ENCODE measurements around the gene ALAD.
"Not testable (repeated sequence)": the region's sequence is repeated elsewhere in the genome, so short reads cannot be mapped to it uniquely, and the experiment has no call there.

The ALAD gene

DNA sequence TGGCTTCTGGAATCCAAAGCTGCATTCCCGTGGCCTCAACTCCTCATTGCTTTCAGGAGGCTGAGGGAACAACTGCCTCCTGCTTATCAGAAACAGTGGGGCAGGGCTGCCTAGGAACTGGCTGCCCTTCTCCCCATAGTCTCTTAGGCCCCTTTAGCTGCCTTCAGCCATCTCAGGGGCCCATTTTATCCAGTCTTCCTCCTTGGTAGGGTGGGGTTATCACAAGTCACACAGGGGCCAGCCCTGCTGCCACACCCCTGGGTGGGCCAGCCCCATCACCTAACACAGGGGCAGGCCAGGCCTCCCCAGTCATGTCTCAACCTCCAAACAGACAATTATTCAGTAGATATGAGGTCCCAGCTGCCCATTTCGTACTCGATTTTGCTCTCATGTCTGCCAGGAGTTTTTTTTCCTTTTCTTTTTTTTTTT, 3.9 kb downstream of the ALAD start:
- DNase-seq = no peak

DNA sequence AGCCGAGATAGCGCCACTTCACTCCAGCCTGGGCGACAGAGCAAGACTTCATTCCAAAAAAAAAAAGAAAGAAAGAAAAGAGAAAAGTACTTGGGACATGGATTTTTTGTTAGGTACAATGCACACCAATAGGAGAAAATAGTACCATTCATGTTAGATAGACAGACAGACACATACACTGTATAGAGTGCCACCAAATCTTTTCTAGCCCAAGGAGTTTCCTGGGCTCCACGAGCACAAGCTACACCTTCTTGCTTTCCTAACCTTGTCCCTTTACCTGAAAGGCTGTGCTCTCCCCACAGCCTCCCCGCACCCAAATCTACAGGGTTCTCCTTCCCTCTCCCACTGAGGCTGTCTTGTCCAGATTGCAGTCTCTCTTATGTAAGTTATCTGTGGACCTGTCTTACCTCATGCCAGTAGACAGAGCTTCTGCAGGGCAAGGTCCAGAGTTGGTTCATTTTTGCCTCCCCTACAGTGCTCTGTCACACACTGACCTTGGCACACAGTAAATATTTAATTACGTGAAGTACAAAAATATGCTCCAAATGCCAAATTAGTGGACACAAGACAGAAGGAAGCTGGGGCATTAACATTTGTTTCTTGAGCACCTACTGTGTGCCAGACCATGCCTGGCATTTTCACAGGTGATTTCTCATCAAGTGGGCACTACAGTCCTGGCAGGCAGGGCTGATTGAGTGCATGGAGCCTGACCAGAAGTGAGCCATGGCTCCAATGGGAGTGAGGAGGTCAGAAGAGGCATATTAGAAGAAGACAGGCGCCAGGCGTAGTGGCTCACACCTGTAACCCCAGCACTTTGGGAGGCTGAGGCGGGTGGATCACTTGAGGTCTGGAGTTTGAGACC, 5.9 kb downstream of the ALAD start:
- DNase-seq = no peak

DNA sequence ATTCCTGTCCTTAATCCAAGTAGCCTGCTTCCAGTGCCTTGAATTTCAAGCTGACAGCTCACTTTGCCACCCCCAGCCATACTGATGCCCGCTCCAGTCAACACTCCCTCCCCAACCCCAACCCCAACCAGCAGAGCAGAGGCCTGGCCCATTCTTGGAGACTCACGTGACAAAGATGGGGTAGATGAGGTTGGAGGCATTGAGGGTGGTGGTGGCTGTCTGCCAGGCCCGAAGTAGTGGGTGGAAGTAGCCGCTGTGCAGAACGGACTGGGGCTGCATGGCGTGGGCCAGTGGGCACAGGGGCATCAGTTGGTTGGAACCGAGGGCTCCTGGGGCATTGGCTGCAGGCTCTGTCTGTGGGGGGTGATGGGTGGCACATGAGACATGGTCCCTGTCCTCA, 7.8 kb downstream of the ALAD start:
- no peak for DNase-seq

DNA sequence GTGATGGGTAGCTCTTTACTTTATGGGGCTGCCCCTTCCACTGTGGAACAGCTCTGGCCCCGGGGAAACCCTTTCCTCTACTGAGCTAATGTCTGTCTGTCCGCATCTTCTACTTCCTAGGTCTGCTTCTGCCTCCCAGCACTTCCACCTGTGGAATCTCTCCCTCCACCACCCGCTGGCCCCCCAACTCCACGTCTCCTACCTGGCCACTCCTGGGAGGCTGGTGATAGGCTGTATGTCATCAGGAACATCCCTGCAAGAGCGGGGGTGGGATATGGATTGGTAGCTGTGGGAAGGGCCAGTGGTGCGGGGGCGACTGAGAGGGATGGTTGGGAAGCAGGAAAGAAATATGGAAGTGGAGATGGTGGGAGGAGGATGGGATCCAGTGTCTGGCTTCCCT, 9.2 kb downstream of the ALAD start:
- DNase-seq = no peak

DNA sequence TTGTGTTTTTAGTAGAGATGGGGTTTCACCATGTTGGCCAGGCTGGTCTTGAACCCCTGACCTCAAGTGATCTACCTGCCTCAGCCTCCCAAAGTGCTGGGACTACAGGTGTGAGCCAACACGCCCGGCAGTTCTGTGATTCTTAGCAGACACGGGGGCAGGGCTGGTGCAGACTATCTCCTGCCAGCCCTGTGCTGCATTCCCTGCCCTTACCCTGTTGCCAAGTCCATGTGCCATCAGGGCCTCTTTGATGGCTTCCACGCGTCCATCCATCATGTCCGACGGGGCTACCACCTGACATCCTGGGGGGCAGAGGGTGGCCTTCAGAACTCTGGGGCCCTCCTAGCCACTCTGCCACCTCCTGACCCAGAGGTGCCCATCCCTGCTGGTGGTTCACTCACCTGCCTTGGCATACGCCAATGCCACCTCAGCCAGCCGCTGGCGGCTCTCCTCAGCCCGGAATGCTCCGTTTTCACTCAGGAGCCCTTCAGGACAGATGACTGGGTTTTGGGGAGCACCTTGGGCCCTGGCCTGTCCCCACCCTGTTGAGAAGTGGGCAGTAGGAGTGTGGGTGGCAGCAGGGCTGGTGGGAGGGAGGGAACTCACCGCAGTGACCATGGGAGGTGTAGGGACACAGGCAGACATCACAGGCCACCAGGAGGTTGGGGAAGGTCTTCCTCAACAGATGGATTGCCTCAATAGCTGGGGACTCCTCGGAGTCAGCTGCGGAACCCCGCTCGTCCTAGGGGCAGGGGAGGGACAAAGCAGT, 10.7 kb downstream of the ALAD start:
- DNase-seq = no peak

DNA sequence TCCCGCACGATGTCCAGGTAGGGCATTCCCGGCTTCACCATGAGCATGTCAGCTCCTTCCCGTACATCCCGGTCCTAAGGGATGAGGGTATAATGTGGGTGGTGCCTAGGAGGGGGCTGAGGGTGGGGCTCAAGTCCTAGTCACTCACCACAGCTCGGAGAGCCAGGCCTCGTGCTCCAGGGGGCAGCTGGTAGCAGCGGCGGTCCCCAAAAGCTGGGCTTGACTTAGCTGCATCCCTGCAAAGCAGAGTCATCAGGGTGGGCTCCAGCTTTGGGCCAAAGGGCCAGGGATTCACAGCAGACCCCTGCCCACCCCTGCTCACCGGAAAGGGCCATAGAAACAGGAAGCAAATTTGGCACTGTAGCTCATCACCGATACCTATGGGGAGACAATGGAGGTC, 11.6 kb downstream of the ALAD start:
- no peak for DNase-seq

DNA sequence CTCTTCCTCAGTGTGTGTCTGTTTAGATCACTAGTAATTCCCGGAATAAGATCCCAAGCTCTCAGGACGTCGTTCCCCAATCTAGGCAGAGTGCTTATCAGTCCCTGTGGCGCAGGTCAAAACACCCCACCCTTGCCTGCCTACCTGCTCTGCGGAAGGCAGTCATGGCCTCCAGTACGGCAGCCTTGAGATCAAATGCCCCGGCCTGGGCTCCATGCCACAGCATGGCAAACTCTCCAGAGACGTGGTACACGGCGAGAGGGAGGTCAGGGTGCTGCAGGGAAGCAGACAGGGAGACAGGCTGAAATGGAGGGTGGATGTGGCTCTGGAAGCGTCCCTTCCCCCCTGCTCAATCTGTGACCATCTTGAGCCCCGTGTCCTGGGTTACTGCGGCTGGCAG, 12.3 kb downstream of the ALAD start:
- DNase-seq = no peak

DNA sequence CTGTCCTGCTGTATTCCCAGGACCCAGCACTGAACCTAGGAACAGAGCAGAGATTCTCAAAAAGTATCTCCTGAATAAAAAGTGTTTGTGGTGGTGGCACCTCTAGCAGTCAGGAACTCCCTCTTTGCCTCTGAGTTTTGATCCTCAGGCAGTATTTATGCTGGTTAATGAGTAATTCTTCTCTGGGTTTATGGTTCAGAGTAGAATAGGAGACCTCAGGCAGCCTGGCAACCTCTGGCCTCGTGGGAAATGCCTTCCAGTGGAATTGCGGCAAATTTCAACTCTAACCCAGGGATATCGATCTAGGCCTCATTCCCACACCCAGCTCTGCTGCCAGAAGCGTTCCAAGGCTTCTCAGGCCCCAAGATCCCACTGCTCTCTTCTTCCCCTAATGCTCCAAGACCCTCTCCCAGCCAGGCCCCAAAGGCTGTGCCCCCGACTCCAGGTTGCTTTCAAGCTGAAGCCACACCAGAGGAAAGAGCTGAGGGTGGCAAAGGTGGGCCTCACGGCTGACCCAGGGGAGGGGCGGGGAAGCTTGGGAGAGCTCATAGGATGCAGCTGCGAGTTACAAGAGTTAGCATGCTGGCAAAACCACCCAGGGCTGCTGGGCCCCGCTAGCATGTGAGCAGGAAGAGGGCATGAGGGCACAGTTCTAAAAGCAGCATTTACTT, 13.4 kb downstream of the ALAD start:
- no peak for DNase-seq

DNA sequence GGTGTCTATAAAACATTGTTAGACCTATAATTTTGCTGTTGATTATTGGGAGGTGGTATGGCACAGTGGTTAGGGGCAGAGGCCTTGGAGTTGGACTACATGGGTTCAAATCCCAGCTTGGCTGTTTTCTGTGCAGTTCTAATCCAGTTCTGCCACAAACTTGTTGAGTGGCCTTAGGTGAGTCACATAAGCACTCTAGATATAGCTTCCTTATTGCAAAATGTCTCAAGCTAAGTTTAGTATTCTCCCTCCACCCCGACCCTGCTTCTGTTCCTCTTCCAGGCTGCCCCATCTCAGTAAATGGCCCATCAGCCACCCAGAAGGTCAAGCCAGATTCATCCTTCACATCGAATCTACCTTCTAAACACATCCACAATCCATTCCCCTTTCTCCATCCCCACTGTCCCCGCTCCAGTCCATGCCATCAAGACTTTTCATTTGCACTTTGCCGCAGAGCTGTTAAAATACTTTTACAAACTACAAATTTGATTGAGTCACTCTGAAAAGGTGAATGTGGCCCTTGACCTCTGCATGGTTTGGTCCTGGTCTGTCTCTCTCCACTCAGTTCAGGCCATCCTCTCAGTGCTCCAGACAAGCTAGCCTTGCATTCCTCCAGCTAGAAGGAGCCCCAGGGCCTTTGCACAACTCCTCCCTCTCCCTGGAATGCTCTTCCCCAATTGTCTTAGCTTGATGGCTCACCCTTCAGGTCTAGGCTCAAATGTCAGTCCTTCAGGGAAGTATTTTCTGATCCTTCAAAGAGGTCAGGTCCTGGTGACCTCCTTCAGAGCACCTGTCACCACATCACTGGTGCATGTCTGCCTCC, 14.3 kb downstream of the ALAD start:
- no peak for DNase-seq

DNA sequence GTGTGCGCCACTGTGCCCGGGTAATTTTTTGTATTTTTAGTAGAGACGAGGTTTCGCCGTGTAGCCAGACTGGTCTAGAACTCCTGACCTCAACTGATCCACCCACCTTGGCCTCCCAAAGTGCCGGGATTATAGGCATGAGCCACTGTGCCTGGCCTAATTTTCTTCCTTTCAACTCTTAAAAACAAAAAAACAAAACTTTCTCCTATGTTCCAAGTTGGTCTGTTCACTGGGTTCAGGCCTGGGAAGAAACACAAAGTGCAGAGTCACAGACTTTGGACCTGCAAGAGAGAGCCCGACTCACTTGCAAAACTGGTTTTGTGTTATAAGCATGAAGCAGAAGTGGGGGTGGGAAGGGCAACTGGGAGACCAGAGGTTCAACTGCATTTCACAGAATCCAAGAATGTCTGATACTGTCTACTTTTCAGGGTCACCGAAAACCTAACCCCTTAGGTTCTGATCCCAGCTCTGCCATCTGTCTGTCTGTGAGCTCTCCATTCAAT, 19.1 kb downstream of the ALAD start:
- no peak for DNase-seq

DNA sequence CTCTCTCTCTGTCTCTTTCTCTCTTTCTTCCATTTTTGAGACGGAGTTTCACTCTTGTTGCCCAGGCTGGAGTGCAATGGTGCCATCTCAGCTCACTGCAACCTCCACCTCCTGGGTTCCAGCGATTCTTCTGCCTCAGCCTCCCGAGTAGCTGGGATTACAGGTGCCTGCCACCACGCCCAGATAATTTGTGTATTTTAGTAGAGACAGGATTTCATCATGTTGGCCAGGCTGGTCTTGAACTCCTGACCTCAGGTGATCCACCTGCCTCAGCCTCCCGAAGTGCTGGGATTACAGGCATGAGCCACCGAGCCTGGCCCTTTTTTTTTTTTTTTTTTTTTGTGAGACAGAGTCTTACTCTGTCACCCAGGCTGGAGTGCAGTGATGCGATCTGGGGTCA, 19.6 kb downstream of the ALAD start:
- DNase-seq = not testable (repeated sequence)

DNA sequence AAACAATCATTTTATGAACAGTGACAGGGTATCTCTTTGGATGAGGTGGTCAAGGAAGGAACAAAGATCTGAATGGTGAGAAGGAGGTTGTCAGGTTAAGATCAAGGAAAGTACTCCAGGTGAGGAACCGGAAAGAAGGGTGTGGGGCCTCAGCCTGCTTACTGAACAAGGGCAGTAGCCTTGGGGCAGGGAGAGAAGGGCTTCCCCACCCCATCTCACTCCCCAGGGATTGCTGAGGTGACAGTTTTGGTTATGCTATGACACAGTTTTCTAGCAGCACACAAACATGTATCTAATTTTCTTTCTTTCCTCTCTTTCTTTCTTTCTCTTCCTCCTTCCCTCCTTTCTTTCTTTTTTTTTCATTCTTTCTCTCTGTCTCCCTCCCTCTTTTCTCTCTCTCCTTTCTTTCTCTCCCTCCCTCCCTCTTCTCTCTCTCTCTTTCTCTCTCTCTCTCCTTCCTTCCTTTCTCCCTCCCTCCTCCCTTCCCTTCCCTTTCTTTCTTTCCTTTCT, 20.2 kb downstream of the ALAD start:
- no peak for DNase-seq

DNA sequence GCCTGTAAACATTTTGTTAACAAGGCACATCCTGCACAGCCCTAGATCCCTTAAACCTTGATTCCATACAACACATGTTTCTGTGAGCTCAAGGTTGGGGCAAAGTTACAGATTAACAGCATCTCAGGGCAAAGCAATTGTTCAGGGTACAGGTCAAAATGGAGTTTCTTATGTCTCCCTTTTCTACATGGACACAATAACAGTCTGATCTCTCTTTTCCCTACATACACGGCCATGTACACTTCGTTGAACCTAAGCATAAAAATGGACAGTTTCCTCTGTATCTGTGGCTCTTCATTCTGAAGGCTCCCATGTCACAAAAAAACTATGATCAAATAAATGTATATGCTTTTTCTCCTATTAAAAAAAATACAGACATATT, 21.3 kb downstream of the ALAD start:
- DNase-seq = not testable (repeated sequence)

DNA sequence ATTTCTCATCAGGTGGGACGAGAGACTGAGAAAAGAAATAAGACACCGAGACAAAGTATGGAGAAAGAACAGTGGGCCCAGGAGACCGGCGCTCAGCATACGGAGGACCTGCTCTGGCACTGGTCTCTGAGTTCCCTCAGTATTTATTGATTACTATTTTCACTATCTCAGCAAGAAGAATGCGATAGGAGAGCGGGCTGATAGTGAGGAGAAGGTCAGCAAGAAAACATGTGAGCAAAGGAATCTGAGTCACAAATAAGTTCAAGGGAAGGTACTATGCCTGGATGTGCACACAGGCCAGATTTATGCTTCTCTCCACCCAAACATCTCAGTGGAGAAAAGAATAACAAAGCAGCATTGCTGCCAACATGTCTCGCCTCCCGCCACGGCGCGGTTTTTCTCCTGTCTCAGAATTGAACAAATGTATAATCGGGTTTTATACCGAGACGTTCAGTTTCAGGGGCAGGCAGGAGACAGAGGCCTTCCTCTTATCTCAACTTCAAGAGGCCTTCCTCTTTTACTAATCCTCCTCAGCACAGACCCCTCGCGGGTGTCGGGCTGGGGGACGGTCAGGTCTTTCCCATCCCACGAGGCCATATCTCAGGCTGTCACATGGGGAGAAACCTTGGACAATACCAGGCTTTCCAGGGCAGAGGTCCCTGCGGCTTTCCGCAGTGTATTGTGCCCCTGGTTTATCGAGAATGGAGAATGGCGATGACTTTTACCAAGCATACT, 21.8 kb downstream of the ALAD start:
- DNase-seq = not testable (repeated sequence)

DNA sequence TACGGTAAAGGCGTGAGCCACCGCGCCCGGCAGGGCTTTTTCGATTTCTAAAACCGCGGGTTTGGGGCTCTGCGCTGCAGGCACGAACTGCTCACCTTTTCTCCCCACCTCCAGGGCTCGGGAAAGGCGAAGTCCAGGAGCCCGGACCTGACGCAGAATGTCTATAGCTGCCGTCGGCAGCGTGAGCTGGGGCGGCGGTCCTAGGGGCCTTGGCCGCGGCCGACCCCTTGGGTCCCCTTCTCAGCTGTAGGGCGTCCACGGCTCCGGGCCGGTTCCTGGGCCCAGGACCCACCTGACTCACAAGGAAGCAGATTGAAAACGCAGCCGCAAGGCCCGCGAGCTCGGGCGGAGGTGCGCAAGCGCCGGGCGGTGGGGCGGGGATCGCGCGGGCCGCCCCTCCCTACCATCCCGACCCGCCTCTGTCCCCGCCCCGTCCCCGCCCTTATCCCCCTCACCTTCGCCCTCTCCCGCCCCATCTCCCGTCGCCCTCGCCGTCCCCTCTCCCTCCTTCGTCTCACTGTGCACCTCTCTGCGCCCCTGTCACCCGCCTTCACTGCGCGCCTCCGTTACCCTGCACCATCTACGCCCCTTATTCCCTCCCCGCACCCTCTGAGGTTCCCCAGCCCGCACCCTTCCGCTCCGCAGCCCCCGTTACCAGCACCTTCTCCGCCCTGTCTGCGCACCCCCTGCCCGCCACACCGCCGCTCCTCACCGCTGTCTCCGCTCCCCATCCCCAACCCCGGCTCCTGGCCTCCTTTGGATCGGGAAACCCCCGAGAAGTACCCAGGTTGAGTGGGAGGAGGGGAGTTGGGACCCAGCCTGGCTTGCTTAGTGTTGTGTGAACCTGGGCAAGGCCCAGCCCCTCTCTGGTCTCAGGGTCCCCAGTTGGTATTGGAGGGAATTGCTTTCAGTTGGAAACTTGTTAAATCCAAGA, 24.2 kb downstream of the ALAD start, which contains the start of gene HDHD3:
HDHD3 (minus strand) TSS at position 353 of the 934 bp plus-strand sequence. CDS start 2,632 bp downstream, outside the sequence.
- DNase-seq = peak; percentile 88

DNA sequence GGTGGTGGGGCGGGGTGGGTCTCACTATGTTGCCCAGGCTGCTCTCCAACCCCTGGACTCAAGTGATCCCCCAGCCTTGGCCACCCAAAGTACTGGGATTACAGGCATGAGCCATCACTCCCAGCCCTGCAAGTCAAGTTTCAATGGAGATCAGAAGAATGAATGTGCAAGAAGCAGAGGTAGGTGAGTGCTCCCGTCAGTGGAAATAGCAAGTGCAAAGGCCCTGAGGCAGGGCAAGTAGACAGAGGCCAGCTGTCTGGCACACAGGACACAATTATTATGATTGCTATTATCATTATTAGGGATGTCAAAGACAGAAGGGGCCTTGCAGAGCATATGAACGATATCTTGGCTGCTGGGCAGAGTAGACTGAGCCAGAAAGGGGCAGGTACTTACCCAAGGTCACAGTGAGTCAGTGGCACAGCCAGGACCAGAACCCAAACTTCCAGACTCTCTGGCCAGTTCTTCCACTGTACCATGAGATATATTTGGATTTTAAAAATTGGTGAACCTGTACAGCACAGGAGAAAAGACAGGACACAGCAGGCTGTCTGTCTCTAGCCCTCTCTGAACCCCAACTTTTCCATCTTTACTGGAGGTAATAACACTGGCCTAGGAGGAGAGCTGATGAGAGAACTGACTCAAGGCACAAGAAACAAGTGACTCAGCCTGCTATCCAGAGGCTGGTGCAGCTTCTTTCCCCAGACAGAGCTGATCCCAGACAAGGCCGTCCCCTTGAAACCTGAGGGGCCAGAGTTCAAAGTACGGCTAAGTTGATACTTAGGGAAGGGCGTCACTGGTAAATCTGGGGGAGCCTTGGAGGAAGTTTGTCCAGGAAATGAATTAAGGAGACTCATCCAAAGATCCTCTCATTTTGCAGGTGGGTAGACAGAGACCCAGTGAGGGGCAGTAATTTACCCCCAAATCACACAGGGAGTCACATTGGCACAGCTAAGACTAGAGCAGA, 25.7 kb downstream of the ALAD start:
- DNase-seq = no peak

DNA sequence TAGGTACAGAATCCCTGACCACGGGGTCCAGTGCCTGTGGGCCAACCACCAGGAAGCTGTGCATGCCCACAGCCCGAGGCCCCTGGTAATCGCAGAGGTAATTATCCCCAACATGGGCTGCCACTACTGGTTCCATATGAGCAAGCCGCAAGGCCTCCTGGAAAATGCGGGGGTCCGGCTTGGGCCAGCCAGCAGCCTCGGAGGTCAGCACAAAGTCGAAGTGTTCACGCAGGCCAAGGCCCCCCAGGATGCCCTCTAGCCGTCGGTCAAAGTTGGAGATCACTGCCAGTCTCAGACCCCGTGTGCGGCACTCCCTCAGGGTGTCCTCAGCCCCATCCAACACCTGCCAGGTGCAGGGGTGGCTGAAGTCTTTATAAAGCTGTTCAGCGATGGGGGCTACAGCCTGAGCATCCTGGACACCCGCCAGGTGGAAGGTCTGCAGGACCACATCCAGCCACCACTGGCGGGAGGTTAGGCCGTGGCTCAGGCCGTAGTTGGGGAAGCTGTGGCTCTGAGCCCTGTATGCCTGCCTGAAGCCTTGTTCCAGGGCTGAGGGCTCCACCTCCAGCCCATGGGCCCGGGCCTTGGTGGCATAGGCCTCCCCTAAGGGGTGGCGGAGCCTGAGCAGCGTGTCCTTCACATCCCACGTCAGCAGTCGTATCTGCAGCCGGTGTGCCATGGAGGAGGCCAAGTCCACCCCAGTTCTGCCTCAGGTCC, 27.2 kb downstream of the ALAD start:
- no peak for DNase-seq

DNA sequence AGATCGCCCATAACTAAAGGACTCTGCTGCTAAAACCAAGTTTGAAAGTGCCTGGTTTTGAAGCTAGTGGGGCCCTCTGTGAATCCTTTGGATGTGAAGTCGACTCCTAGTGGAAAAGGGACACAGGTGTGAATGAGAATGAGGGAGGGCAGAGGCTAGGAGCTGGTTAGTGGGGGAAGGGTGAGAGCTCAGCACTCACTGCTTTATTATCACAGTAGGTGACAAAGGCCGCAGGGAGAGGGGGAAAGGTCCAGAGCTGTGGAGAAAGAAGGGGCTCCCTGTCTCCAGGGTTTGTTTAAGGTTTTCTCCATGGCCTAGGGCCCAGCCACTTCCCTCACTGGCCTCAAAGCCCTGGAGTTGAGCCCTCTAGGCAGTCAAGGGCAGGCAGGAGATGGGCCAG, 27.8 kb downstream of the ALAD start:
- no peak for DNase-seq

All from CD4-positive, alpha-beta T cell treated with Interleukin-12 subunit alpha and Interleukin-12 subunit beta, for 1 hour (primary cell).